Coronary artery (tissue), 2 donors: ENCODE data around the gene CENPF.
"Not testable (repeated sequence)": the region's sequence is repeated elsewhere in the genome, so short reads cannot be mapped to it uniquely, and the experiment has no call there.

Experiments used
- DNase-seq: peaks from one replicate; pipeline ENCODE4 v3.0.0-alpha.2; 2017; ENCODE audit warnings: low spot score
- H3K27ac ChIP-seq, 2 donors: fragments of 200-600 bp; sonication (generic); one replicate each; pipeline ENCODE4 v1.5.1; 2016 to 2019
- H3K4me3 ChIP-seq: fragments of 200-600 bp; sonication (generic); 2 replicates; pipeline ENCODE4 v1.5.1; 2016; ENCODE audit warnings: mild to moderate bottlenecking, moderate library complexity
- CTCF ChIP-seq: fragments of 200-600 bp; sonication (generic); IDR thresholded peaks from one replicate; pipeline ENCODE4 v1.5.1; 2019; ENCODE audit warnings: antibody characterized with exemption

CENPF gene

GRCh38 chr1:214584805-214585766 is 17.9 kb upstream of the CENPF start:
- Histone ChIP-seq H3K4me3 (no peak overlapping the region), H3K27ac (no peak overlapping the region)
- no peak for DNase-seq
- TF ChIP-seq CTCF: peak; percentile 39

GRCh38 chr1:214586621-214587020 is 16.4 kb upstream of the CENPF start:
- TF ChIP-seq CTCF: no peak
- no peak for DNase-seq
- H3K27ac ChIP-seq: no peak overlapping the region
- no peak overlapping the region for H3K4me3 ChIP-seq

GRCh38 chr1:214587165-214587564 is 15.8 kb upstream of the CENPF start:
- TF ChIP-seq CTCF: no peak
- Histone ChIP-seq H3K4me3 (no peak overlapping the region), H3K27ac (no peak overlapping the region)

GRCh38 chr1:214588963-214589597 is 13.9 kb upstream of the CENPF start:
- Histone ChIP-seq H3K27ac (no peak overlapping the region), H3K4me3 (no peak overlapping the region)
- DNase-seq: no peak
- no peak for TF ChIP-seq CTCF

More at GRCh38 chr1:214587165-214587564, 15.8 kb upstream of the CENPF start:
- no peak for DNase-seq

- no peak for TF ChIP-seq CTCF
- no peak for DNase-seq
- H3K27ac ChIP-seq: no peak overlapping the region
Measured at GRCh38 chr1:214590696-214591095, 12.3 kb upstream of the CENPF start.

GRCh38 chr1:214591918-214592317 is 11.1 kb upstream of the CENPF start:
- not testable (repeated sequence) for DNase-seq, H3K27ac ChIP-seq

More at GRCh38 chr1:214590696-214591095, 12.3 kb upstream of the CENPF start:
- H3K4me3 ChIP-seq: no peak overlapping the region

GRCh38 chr1:214593158-214593557 is 9.8 kb upstream of the CENPF start:
- Histone ChIP-seq H3K27ac (no peak overlapping the region), H3K4me3 (no peak overlapping the region)
- DNase-seq: no peak
- TF ChIP-seq CTCF: no peak

More at GRCh38 chr1:214591918-214592317, 11.1 kb upstream of the CENPF start:
- not testable (repeated sequence) for H3K4me3 ChIP-seq
